ENCODE results near the gene LEMD3. TPM values are rescaled to one million over a fixed set of nuclear protein-coding genes. Genes with fewer than 3 reads are reported as not detected.

LEMD3 gene
- total and polyA plus RNA-seq, 2 of the 8 experiments (the other 6 are each of a cell fraction or from before 2014, with no cell fraction given): 5.8 to 33.2 TPM

DNA sequence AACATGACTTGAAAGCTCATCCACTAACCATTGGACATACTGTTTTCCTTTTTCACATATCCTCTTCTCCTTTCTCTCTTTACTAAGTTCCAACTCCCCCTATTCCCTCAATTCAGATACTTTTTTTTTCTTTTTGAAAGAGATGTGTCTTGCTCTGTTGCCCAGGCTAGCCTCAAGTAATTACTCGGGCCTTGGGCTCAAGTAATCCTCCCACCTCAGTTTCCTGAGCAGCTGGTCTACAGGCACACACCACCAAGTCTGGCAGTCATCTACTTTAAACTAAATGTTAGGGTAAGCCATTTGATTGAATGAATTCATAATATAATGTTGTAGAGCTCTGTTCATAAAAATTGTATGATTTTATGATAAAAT, 15.5 kb downstream of the LEMD3 start:
- no peak for FAIRE-seq
- no peak overlapping the region for H3K4me2 ChIP-seq (ENCODE audit: insufficient read depth in 1 of 2, low read depth in 2 of 2, low read length in 2 of 2)
- no peak overlapping the region for H3K14ac ChIP-seq (ENCODE audit: insufficient read length)
- no peak overlapping the region for H3K27ac ChIP-seq (ENCODE audit: low read depth, low read length)
- no peaks in the 10 kb centered on the region for H3K23me2 ChIP-seq (ENCODE audit: low read depth, low read length)
- no peak overlapping the region for H2BK5ac ChIP-seq (ENCODE audit: low read depth, low read length)
- H2BK20ac ChIP-seq (ENCODE audit: low read length): no peak overlapping the region
- DNase-seq (ENCODE audit: low read depth in 1 of 2, low spot score in 2 of 2): no peak
- H3K79me2 ChIP-seq (ENCODE audit: control insufficient read depth in 1 of 2, insufficient read depth in 2 of 2, low read length in 2 of 2): peaks cover 0 to 97% of the 10 kb centered on the region in 2 experiments; a peak in 2 of 4 replicates
- no peak overlapping the region for H2AFZ ChIP-seq (ENCODE audit: low read length)
- H3K27me3 ChIP-seq (replicated peaks in 1 of 4; ENCODE audit: control insufficient read depth in 3 of 4, extremely low read depth in 1 of 4, insufficient read depth in 3 of 4, low read length in 3 of 4): no peaks in the 10 kb centered on the region
- H3K9me3 ChIP-seq (ENCODE audit: insufficient read depth in 2 of 2, low read depth in 1 of 2, low read length in 1 of 2): no peaks in the 10 kb centered on the region
- H3K18ac ChIP-seq (ENCODE audit: extremely low read depth, low read length): no peak overlapping the region
- H3K36me3 ChIP-seq (ENCODE audit: control insufficient read depth in 2 of 4, insufficient read depth in 4 of 4, low read length in 3 of 4): no peaks in the 10 kb centered on the region
- WGBS, 2 experiments (ENCODE audit: extremely low coverage in 1 of 2, insufficient coverage in 1 of 2, insufficient read length in 1 of 2, insufficient replicate concordance in 2 of 2, low coverage in 1 of 2, low lambda C conversion rate in 2 of 2, missing lambda C conversion rate in 1 of 2): 64% methylated on average over 1 of the region's 1 CpG; no CpG with 5 or more reads in 1 of the 2 experiments
- no peaks in the 10 kb centered on the region for H3K4me1 ChIP-seq (replicated peaks in 1 of 4; ENCODE audit: control insufficient read depth in 3 of 4, insufficient read depth in 4 of 4, low read length in 3 of 4)
- no peak overlapping the region for H3K23ac ChIP-seq (ENCODE audit: insufficient read length)
- H3K4ac ChIP-seq (replicated peaks; ENCODE audit: insufficient read length, low read depth, low read length): no peak overlapping the region
- ChIA-PET POLR2A (ENCODE audit: partially characterized antibody) (interaction anchor here (0.9 kb wide), 1 partner anchor 12 kb away, joined by 3 read pairs; no protein-coding TSS in a partner anchor), CTCF (ENCODE audit: partially characterized antibody) (interaction anchor here (0.6 kb wide), 1 partner anchor 116 kb away, joined by 3 read pairs; no protein-coding TSS in a partner anchor)
- no peak overlapping the region for H3K56ac ChIP-seq (replicated peaks; ENCODE audit: insufficient read length, low read depth, low read length)
- no peaks in the 10 kb centered on the region; the same call in 1 of the 2 replicates for H3K79me1 ChIP-seq (ENCODE audit: low read depth, low read length)
- H2BK12ac ChIP-seq (ENCODE audit: low read depth, low read length): no peak overlapping the region
- H3K9ac ChIP-seq (replicated peaks in 1 of 4; ENCODE audit: extremely low read depth in 1 of 4, low read depth in 3 of 4, low read length in 3 of 4): no peak overlapping the region
- no peak overlapping the region for H3K4me3 ChIP-seq (ENCODE audit: extremely low read depth in 1 of 4, insufficient read depth in 2 of 4, low read depth in 3 of 4, low read length in 4 of 4)
- H4K91ac ChIP-seq (replicated peaks; ENCODE audit: insufficient read length, low read length): no peak overlapping the region
- no peak overlapping the region for H4K5ac ChIP-seq (ENCODE audit: insufficient read length, low read depth, low read length)
- H4K20me1 ChIP-seq (replicated peaks in 1 of 2; ENCODE audit: control insufficient read depth in 1 of 2, insufficient read depth in 2 of 2, low read length in 2 of 2): peaks cover 5 to 9% of the 10 kb centered on the region in 2 experiments
- H2BK120ac ChIP-seq (replicated peaks; ENCODE audit: low read depth, low read length): no peak overlapping the region
- no peak overlapping the region for H4K8ac ChIP-seq (ENCODE audit: extremely low read depth, insufficient read depth, low read length)
- H2BK15ac ChIP-seq (ENCODE audit: low read length): no peak overlapping the region
- H2AK5ac ChIP-seq (ENCODE audit: low read depth, low read length): no peak overlapping the region; the same call in 1 of the 2 replicates
- TF ChIP-seq POU5F1 (IDR thresholded peaks at IDR 0.05; ENCODE audit: low read depth, low read length): no peak
- no peak for TF ChIP-seq TAF1 (IDR thresholded peaks at IDR 0.05; ENCODE audit: low read depth, low read length)
- TF ChIP-seq RXRA (IDR thresholded peaks at IDR 0.05; ENCODE audit: insufficient read depth, low read depth, low read length): no peak
- TF ChIP-seq POLR2A (IDR thresholded peaks at IDR 0.05; ENCODE audit: control extremely low read depth in 1 of 2, low read depth in 2 of 2, low read length in 2 of 2): no peak
- no peak for TF ChIP-seq BACH1 (IDR thresholded peaks at IDR 0.05; ENCODE audit: low read length)
- TF ChIP-seq HDAC6 (IDR thresholded peaks at IDR 0.05; ENCODE audit: low read depth, low read length): no peak
- TF ChIP-seq, protein P1, sequence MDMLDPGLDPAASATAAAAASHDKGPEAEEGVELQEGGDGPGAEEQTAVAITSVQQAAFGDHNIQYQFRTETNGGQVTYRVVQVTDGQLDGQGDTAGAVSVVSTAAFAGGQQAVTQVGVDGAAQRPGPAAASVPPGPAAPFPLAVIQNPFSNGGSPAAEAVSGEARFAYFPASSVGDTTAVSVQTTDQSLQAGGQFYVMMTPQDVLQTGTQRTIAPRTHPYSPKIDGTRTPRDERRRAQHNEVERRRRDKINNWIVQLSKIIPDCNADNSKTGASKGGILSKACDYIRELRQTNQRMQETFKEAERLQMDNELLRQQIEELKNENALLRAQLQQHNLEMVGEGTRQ (IDR thresholded peaks at IDR 0.05; ENCODE audit: low read length): no peak
- TF ChIP-seq TCF12 (IDR thresholded peaks at IDR 0.05; ENCODE audit: low read depth, low read length): no peak
- TF ChIP-seq RFX5 (IDR thresholded peaks at IDR 0.05; ENCODE audit: borderline replicate concordance, low read depth, low read length): no peak
- no peak for TF ChIP-seq KDM4A (IDR thresholded peaks at IDR 0.05; ENCODE audit: low read depth, low read length, severe bottlenecking)
- TF ChIP-seq, protein P2, sequence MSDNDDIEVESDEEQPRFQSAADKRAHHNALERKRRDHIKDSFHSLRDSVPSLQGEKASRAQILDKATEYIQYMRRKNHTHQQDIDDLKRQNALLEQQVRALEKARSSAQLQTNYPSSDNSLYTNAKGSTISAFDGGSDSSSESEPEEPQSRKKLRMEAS (IDR thresholded peaks at IDR 0.05): no peak
- no peak for TF ChIP-seq RBBP5 (IDR thresholded peaks at IDR 0.05; ENCODE audit: borderline replicate concordance, low read depth, low read length)
- no peak for TF ChIP-seq SAP30 (IDR thresholded peaks at IDR 0.05; ENCODE audit: insufficient read depth, insufficient replicate concordance, low read length)
- TF ChIP-seq SRF (IDR thresholded peaks at IDR 0.05; ENCODE audit: low read depth, low read length): no peak

All from H1 (cell line).